H9 (cell line): Measurements from ENCODE around the gene MT1M. TPM values are rescaled to one million over a fixed set of nuclear protein-coding genes. Genes with fewer than 3 reads are reported as not detected.
"Not testable (repeated sequence)": the region's sequence is repeated elsewhere in the genome, so short reads cannot be mapped to it uniquely, and the experiment has no call there.

ENCODE experiments used
- DNase-seq: peaks from one replicate; pipeline ENCODE4 v3.0.0-alpha.2; 2017
- H2AFZ ChIP-seq: one replicate; pipeline ENCODE4 v1.6.1; 2013; ENCODE audit warnings: mild to moderate bottlenecking, low read length, control low read depth, moderate library complexity
- H2AK5ac ChIP-seq: 2 replicates; pipeline ENCODE4 v1.6.1; 2013; ENCODE audit warnings: low read length, control low read depth, mixed read lengths; ENCODE audit not compliant: insufficient read length
- H2BK120ac ChIP-seq: one replicate; pipeline ENCODE4 v1.6.1; 2013; ENCODE audit warnings: low read depth, mild to moderate bottlenecking, low read length, control low read depth, inconsistent platforms; ENCODE audit not compliant: poor library complexity, severe bottlenecking
- H2BK12ac ChIP-seq: 2 replicates; pipeline ENCODE4 v1.6.1; 2013; ENCODE audit warnings: low read length, control low read depth, mixed read lengths, low read depth; ENCODE audit not compliant: insufficient read length
- H2BK15ac ChIP-seq: 2 replicates; pipeline ENCODE4 v1.6.1; 2013; ENCODE audit warnings: low read depth, low read length, control low read depth
- H2BK20ac ChIP-seq: one replicate; pipeline ENCODE4 v1.6.1; 2013; ENCODE audit warnings: low read depth, mild to moderate bottlenecking, low read length, control low read depth, inconsistent platforms; ENCODE audit not compliant: poor library complexity, severe bottlenecking
- H2BK5ac ChIP-seq: 2 replicates; pipeline ENCODE4 v1.6.1; 2013; ENCODE audit warnings: low read length, control low read depth, mixed read lengths; ENCODE audit not compliant: insufficient read length
- H3K14ac ChIP-seq: 2 replicates; pipeline ENCODE4 v1.6.1; 2013; ENCODE audit warnings: low read length, control low read depth; ENCODE audit not compliant: insufficient read depth
- H3K18ac ChIP-seq: 2 replicates; pipeline ENCODE4 v1.6.1; 2013; ENCODE audit warnings: low read depth, mild to moderate bottlenecking, mixed read lengths, low read length, control low read depth; ENCODE audit not compliant: insufficient read length
- H3K23ac ChIP-seq: 2 replicates; pipeline ENCODE4 v1.6.1; 2013; ENCODE audit warnings: low read length, control low read depth, mixed read lengths, low read depth; ENCODE audit not compliant: insufficient read length
- H3K23me2 ChIP-seq: 2 replicates; pipeline ENCODE4 v1.6.1; 2013; ENCODE audit warnings: low read depth, mild to moderate bottlenecking, mixed read lengths, low read length, control low read depth; ENCODE audit not compliant: insufficient read length, poor library complexity, severe bottlenecking
- H3K27ac ChIP-seq: 2 replicates; pipeline ENCODE4 v1.5.1; 2013; ENCODE audit warnings: low read length, control low read depth, mixed read lengths, low read depth; ENCODE audit not compliant: insufficient read length
- H3K27me3 ChIP-seq: 2 replicates; pipeline ENCODE4 v1.6.1; 2013; ENCODE audit warnings: low read length, control low read depth, inconsistent platforms; ENCODE audit not compliant: insufficient read depth
- H3K4ac ChIP-seq: 2 replicates; pipeline ENCODE4 v1.6.1; 2013; ENCODE audit warnings: low read depth, mild to moderate bottlenecking, control low read depth, inconsistent platforms, low read length, moderate library complexity
- H3K4me1 ChIP-seq: 2 replicates; pipeline ENCODE4 v1.6.1; 2013; ENCODE audit warnings: low read length, control low read depth, inconsistent platforms; ENCODE audit not compliant: insufficient read depth
- H3K4me2 ChIP-seq: 2 replicates; pipeline ENCODE4 v1.6.1; 2013; ENCODE audit warnings: low read length, control low read depth, mixed read lengths; ENCODE audit not compliant: insufficient read length, insufficient read depth
- H3K56ac ChIP-seq: 2 replicates; pipeline ENCODE4 v1.6.1; 2013; ENCODE audit warnings: low read depth, mild to moderate bottlenecking, mixed read lengths, low read length, control low read depth; ENCODE audit not compliant: insufficient read length
- H3K79me1 ChIP-seq: 2 replicates; pipeline ENCODE4 v1.6.1; 2013; ENCODE audit warnings: low read depth, mild to moderate bottlenecking, moderate library complexity, low read length, control low read depth, inconsistent platforms; ENCODE audit not compliant: insufficient read depth, poor library complexity, severe bottlenecking
- H3K79me2 ChIP-seq: 2 replicates; pipeline ENCODE4 v1.6.1; 2013; ENCODE audit warnings: low read length, control low read depth, inconsistent platforms; ENCODE audit not compliant: insufficient read depth
- H3K9ac ChIP-seq: 2 replicates; pipeline ENCODE4 v1.6.1; 2013; ENCODE audit warnings: low read length, control low read depth, mixed read lengths; ENCODE audit not compliant: insufficient read length; ENCODE audit errors: extremely low read depth
- H3K9me3 ChIP-seq: one replicate; pipeline ENCODE4 v1.6.1; 2013; ENCODE audit warnings: low read depth, low read length, inconsistent platforms; ENCODE audit not compliant: control insufficient read depth
- H3T11ph ChIP-seq: one replicate; pipeline ENCODE4 v1.6.1; 2013; ENCODE audit warnings: mild to moderate bottlenecking, low read length, control low read depth, inconsistent platforms
- H4K20me1 ChIP-seq: one replicate; pipeline ENCODE4 v1.6.1; 2013; ENCODE audit not compliant: control insufficient read depth, insufficient read length, insufficient read depth
- H4K5ac ChIP-seq: 2 replicates; pipeline ENCODE4 v1.6.1; 2013; ENCODE audit warnings: low read depth, mild to moderate bottlenecking, mixed read lengths, low read length, control low read depth; ENCODE audit not compliant: insufficient read length
- H4K8ac ChIP-seq: replicated peaks from 2 replicates; pipeline ENCODE4 v1.6.1; 2013; ENCODE audit warnings: low read length, control low read depth, mixed read lengths, low read depth; ENCODE audit not compliant: insufficient read length
- H4K91ac ChIP-seq: 2 replicates; pipeline ENCODE4 v1.6.1; 2013; ENCODE audit warnings: low read depth, mild to moderate bottlenecking, moderate library complexity, mixed read lengths, low read length, control low read depth; ENCODE audit not compliant: insufficient read length
- H3K27ac Mint-ChIP-seq, 3 experiments: 2 replicates in 2 of 3; 3 replicates in 1 of 3; pipeline ENCODE4 v1.8.0; 2020 to 2021; ENCODE audit warnings: mixed read lengths in 3 of 3, mild to moderate bottlenecking in 1 of 3, moderate library complexity in 1 of 3
- H3K27me3 Mint-ChIP-seq: 2 replicates; pipeline ENCODE4 v1.8.0; 2021; ENCODE audit warnings: low read depth, mild to moderate bottlenecking, moderate library complexity, mixed read lengths
- H3K36me3 Mint-ChIP-seq, 3 experiments: 2 replicates in 2 of 3; 3 replicates in 1 of 3; pipeline ENCODE4 v1.8.0; 2020 to 2021; ENCODE audit warnings: low read depth in 3 of 3, mixed read lengths in 3 of 3; ENCODE audit not compliant: insufficient read depth in 1 of 3
- H3K4me1 Mint-ChIP-seq, 2 experiments: 2 replicates each; pipeline ENCODE4 v1.8.0; 2020; ENCODE audit warnings: mixed read lengths in 2 of 2
- H3K4me3 Mint-ChIP-seq, 2 experiments: 2 replicates in 1 of 2; 3 replicates in 1 of 2; pipeline ENCODE4 v1.8.0; 2020 to 2021; ENCODE audit warnings: mild to moderate bottlenecking in 2 of 2, mixed read lengths in 2 of 2, moderate library complexity in 1 of 2
- H3K9me3 Mint-ChIP-seq, 2 experiments: 2 replicates in 1 of 2; 3 replicates in 1 of 2; pipeline ENCODE4 v1.8.0; 2020; ENCODE audit warnings: mild to moderate bottlenecking in 2 of 2, mixed read lengths in 2 of 2, moderate library complexity in 1 of 2
- WGBS: extraction: QIAGEN DNeasy Blood & Tissue Kit; methylation state at CpG from one replicate; pipeline ENCODE4 v1.1.7; 2013; ENCODE audit warnings: missing lambda C conversion rate, low lambda C conversion rate, mixed read lengths; ENCODE audit not compliant: insufficient read length; ENCODE audit errors: extremely low coverage; 5-methylcytosine and 5-hydroxymethylcytosine counted together
- total RNA-seq: library from RNA; stranded (reverse); gene quantifications from 2 replicates; pipeline ENCODE4 v1.2.1, GENCODE V29; 2021

Gene MT1M
- total RNA-seq, 1 experiment from 2014 or later, result 1.4 TPM

GRCh38 chr16:56623184-56623583, 9.3 kb upstream of the MT1M start:
- peaks cover 3 to 19% of the 10 kb centered on the region in 2 experiments; a peak in 3 of 5 replicates for H3K9me3 Mint-ChIP-seq
- not testable (repeated sequence) for H2BK120ac ChIP-seq, H3K56ac ChIP-seq, H3K4ac ChIP-seq, H2AFZ ChIP-seq, H4K20me1 ChIP-seq, H3K79me2 ChIP-seq, H4K91ac ChIP-seq, H4K5ac ChIP-seq, H3K9ac ChIP-seq, H3K4me3 Mint-ChIP-seq, H2BK15ac ChIP-seq, H3T11ph ChIP-seq, H3K14ac ChIP-seq, H3K4me2 ChIP-seq, H3K18ac ChIP-seq, H2BK12ac ChIP-seq, DNase-seq, H3K79me1 ChIP-seq, H4K8ac ChIP-seq, H2BK5ac ChIP-seq, H3K23me2 ChIP-seq, H3K4me1 ChIP-seq, H3K27ac ChIP-seq, H2AK5ac ChIP-seq, H3K23ac ChIP-seq, H2BK20ac ChIP-seq, H3K36me3 Mint-ChIP-seq, H3K9me3 ChIP-seq, H3K27ac Mint-ChIP-seq
- no CpG with 5 or more reads among the region's 5 CpGs for WGBS
- H3K27me3 ChIP-seq, result peaks cover 56% of the 10 kb centered on the region
- H3K27me3 Mint-ChIP-seq, result peaks cover 92% of the 10 kb centered on the region
- peaks cover 54 to 67% of the 10 kb centered on the region in 2 experiments for H3K4me1 Mint-ChIP-seq
